Tibial artery (tissue), 4 donors: Measurements from ENCODE around the gene FCHSD2.

ENCODE experiments used
- DNase-seq, 2 donors: peaks; one replicate each; pipeline ENCODE4 v3.0.0-alpha.2; 2019
- H3K27ac ChIP-seq, 2 donors: fragments of 200-600 bp; sonication (generic) in 1 of 2; 1 replicate in 1 of 2; 2 replicates in 1 of 2; pipeline ENCODE4 v1.5.1; 2018 to 2019; ENCODE audit warnings: mild to moderate bottlenecking in 1 of 2
- H3K27me3 ChIP-seq, 2 donors: fragments of 200-600 bp; sonication (generic) in 1 of 2; one replicate each; pipeline versions ENCODE4 v1.5.1 to v1.6.0; 2016 to 2019
- H3K36me3 ChIP-seq, 3 donors: fragments of 200-600 bp; sonication (generic) in 2 of 3; one replicate each; pipeline ENCODE4 v1.5.1; 2016 to 2019; ENCODE audit warnings: mild to moderate bottlenecking in 2 of 3
- H3K4me1 ChIP-seq, 4 donors: fragments of 200-600 bp; sonication (generic) in 2 of 4; 1 replicate in 3 of 4; 2 replicates in 1 of 4; pipeline ENCODE4 v1.5.1; 2016 to 2019
- H3K4me3 ChIP-seq, 2 donors: fragments of 200-600 bp; sonication (generic) in 1 of 2; 1 replicate in 1 of 2; 2 replicates in 1 of 2; pipeline ENCODE4 v1.5.1; 2018 to 2019; ENCODE audit warnings: mild to moderate bottlenecking in 2 of 2
- H3K9me3 ChIP-seq, 3 donors: fragments of 200-600 bp; sonication (generic) in 1 of 3; one replicate each; pipeline ENCODE4 v1.5.1; 2016 to 2019
- intact Hi-C: fragments of 100-400 bp; cut with DNase I; formaldehyde crosslinking; loops from one replicate; pipeline ENCODE4 v1.15.0; 2023; ENCODE audit warnings: low total_unique reads
- TF ChIP-seq, protein P1 (sequence below), 2 experiments: fragments of 200-600 bp in 1 of 2; fragments of 450-650 bp in 1 of 2; IDR thresholded peaks; one replicate each; pipeline ENCODE4 v1.5.1; 2017 to 2019; ENCODE audit warnings: antibody characterized with exemption in 2 of 2, mild to moderate bottlenecking in 1 of 2, moderate library complexity in 1 of 2

FCHSD2 gene

DNA sequence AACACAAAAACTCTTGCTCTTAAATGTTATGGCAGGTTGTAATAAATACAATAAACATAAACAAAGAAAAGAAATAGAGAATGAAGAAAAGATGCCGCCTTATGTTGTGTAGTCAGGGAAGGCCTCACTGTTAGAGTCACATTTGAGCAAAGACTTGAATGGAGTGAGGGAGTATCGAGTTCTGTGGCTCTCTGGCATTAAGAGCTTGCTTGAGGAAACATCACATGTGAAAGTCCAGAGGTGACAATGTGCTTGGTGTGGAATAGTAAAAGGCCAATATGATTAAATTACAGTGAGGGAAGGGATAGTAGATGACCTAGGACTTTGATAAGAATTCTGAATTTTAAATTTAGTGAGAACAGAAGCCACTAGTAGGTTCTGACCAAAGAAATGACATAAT, 188.5 kb downstream of the FCHSD2 start:
- H3K27ac ChIP-seq: no peak overlapping the region
- intact Hi-C loops: no loop called here
- no peaks in the 10 kb centered on the region for H3K9me3 ChIP-seq
- no peak for DNase-seq
- TF ChIP-seq, protein P1, sequence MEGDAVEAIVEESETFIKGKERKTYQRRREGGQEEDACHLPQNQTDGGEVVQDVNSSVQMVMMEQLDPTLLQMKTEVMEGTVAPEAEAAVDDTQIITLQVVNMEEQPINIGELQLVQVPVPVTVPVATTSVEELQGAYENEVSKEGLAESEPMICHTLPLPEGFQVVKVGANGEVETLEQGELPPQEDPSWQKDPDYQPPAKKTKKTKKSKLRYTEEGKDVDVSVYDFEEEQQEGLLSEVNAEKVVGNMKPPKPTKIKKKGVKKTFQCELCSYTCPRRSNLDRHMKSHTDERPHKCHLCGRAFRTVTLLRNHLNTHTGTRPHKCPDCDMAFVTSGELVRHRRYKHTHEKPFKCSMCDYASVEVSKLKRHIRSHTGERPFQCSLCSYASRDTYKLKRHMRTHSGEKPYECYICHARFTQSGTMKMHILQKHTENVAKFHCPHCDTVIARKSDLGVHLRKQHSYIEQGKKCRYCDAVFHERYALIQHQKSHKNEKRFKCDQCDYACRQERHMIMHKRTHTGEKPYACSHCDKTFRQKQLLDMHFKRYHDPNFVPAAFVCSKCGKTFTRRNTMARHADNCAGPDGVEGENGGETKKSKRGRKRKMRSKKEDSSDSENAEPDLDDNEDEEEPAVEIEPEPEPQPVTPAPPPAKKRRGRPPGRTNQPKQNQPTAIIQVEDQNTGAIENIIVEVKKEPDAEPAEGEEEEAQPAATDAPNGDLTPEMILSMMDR (IDR thresholded peaks at IDR 0.05): no peak
- H3K36me3 ChIP-seq: no peaks in the 10 kb centered on the region
- H3K4me3 ChIP-seq: no peak overlapping the region
- no peaks in the 10 kb centered on the region for H3K27me3 ChIP-seq
- peaks cover 0 to 21% (median 4%) of the 10 kb centered on the region in 4 donors for H3K4me1 ChIP-seq

DNA sequence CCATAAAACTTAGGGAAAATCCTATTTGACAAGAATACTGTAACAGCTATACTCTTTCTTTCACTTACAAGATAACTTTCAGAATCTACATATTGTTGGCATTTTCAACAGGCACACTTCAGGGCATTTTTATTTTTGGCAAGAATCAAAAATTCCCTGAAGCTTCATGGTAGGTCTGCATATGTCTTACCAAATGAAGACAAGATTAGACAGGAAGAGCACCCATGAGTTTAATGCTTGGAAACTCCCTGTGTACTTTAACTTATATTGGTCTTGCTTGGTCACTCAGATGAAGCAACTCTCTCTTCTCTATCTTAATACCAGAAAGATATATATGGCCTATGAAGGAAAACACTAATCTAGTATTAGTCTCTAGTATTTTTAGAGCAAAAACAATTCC, 190.2 kb downstream of the FCHSD2 start:
- H3K27ac ChIP-seq: peak overlapping the region in 1 of 2 donors; percentile 19
- DNase-seq: no peak
- TF ChIP-seq, protein P1 (IDR thresholded peaks at IDR 0.05): no peak

DNA sequence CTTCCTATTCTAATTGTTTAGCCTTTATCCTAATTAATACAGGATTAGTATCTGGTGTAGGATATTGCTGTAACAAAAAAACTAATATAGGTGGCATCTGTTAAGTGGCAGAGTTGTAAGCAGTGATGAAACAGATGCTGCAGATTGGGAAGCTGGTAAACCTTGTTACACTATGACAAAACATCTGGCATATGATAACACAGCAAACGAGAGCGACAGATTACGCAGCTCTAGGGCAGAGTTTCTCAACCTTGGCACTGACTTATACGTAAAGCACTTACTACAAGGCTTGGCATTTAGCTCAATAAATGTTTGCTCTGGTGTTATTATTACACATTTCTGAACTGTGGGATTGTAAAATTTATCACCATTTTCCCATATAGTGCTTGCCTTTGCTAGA, 190.9 kb downstream of the FCHSD2 start:
- H3K27ac ChIP-seq: peak overlapping the region; percentile 19 to 27

More for the DNA sequence above, 190.2 kb downstream of the FCHSD2 start:
- Histone ChIP-seq H3K36me3 (no peaks in the 10 kb centered on the region), H3K4me1 (peaks cover 0 to 21% (median 4%) of the 10 kb centered on the region in 4 donors), H3K4me3 (no peak overlapping the region), H3K27me3 (no peaks in the 10 kb centered on the region), H3K9me3 (no peaks in the 10 kb centered on the region)
- intact Hi-C loops: no loop called here

DNA sequence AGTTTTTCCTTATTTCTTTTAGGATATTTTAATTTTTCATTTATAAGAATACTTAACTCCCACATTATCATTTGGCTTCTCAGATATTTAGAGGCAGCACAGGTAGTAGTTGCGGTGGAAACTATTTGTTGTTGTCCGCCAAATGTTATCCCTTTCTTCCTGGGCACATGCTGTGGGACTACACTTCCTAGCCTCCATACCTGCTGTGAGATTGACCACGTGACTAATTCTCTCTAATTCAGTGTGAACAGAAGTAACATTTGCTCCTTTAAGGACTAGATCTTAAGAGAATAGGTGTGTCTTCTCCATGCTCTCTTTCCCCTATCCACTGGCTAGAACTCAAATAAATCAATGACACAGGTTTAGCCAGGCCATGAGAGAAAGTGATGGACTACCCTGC, 191.4 kb downstream of the FCHSD2 start:
- H3K36me3 ChIP-seq: no peaks in the 10 kb centered on the region
- H3K27ac ChIP-seq: peak overlapping the region; percentile 4 to 27
- TF ChIP-seq, protein P1 (IDR thresholded peaks at IDR 0.05): no peak
- no peak for DNase-seq
- no peaks in the 10 kb centered on the region for H3K9me3 ChIP-seq
- H3K27me3 ChIP-seq: no peaks in the 10 kb centered on the region
- peaks cover 0 to 21% (median 4%) of the 10 kb centered on the region in 4 donors for H3K4me1 ChIP-seq
- intact Hi-C loops: no loop called here
- no peak overlapping the region for H3K4me3 ChIP-seq

More for the DNA sequence above, 190.9 kb downstream of the FCHSD2 start:
- no peak overlapping the region for H3K4me3 ChIP-seq
- peaks cover 0 to 21% (median 4%) of the 10 kb centered on the region in 4 donors for H3K4me1 ChIP-seq
- H3K9me3 ChIP-seq: no peaks in the 10 kb centered on the region
- intact Hi-C loops: no loop called here
- TF ChIP-seq, protein P1 (IDR thresholded peaks at IDR 0.05): no peak
- H3K36me3 ChIP-seq: no peaks in the 10 kb centered on the region
- DNase-seq: no peak
- no peaks in the 10 kb centered on the region for H3K27me3 ChIP-seq

DNA sequence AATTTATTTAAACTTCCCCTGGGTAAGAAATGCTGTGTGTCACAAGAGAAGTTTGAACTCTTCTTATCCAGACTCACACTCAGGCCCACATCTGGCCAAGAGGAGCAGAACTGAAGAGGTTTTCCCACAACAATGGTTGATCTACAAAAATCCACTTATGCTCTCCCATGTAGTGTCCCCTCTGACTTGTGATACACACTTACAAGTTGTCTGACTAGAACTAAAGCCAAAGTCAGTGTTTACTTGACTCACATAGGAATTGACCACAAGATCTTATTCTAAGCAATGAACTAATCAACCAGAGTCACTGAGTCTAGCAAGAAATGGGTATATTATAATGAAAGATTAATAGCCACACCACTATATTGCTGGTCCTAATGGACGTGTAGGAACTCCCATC, 194.9 kb downstream of the FCHSD2 start:
- intact Hi-C loops: loop anchor here (2.0 kb wide), 1 partner anchor 16 kb away; no protein-coding TSS in a partner anchor
- H3K4me1 ChIP-seq: peaks cover 0 to 15% (median 2%) of the 10 kb centered on the region in 4 donors
- no peak for DNase-seq
- TF ChIP-seq, protein P1 (IDR thresholded peaks at IDR 0.05): no peak
- H3K27ac ChIP-seq: no peak overlapping the region
- no peaks in the 10 kb centered on the region for H3K36me3 ChIP-seq
- no peak overlapping the region for H3K4me3 ChIP-seq
- H3K9me3 ChIP-seq: no peaks in the 10 kb centered on the region
- H3K27me3 ChIP-seq: no peaks in the 10 kb centered on the region

DNA sequence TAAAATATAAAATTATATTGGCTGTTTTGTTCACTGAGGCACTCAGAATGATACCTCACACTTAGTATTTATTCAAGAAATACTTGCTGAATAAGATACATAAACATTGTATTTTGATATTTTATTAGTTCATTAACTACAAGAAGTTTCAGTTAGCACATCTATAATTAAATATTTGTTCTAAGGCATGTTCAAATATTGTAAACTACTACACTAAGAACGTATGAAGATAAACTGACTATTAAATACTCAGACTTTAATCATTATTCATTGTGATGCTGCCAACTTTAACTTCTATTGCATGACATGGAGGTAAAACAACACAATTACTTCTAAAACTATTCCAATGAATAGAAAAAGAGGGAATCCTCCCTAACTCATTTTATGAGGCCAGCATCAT, 198.5 kb downstream of the FCHSD2 start:
- no peaks in the 10 kb centered on the region for H3K36me3 ChIP-seq
- no peak overlapping the region for H3K27ac ChIP-seq
- no peak overlapping the region for H3K4me3 ChIP-seq
- no peak for DNase-seq
- H3K27me3 ChIP-seq: no peaks in the 10 kb centered on the region
- intact Hi-C loops: no loop called here
- H3K9me3 ChIP-seq: no peaks in the 10 kb centered on the region
- peaks cover 0 to 8% (median 0%) of the 10 kb centered on the region in 4 donors for H3K4me1 ChIP-seq
- TF ChIP-seq, protein P1 (IDR thresholded peaks at IDR 0.05): no peak
